GM19438 (cell line): Measurements from ENCODE around the gene ZNF541.
A peak's percentile ranks its signal among the peaks of the same experiment; 100 is the strongest.
"Not testable (repeated sequence)": the region's sequence is repeated elsewhere in the genome, so short reads cannot be mapped to it uniquely, and the experiment has no call there.

ENCODE experiments used
- ATAC-seq: cut with Tn5 transposase; IDR thresholded peaks from one replicate; pipeline ENCODE4 v1.9.1; 2021; ENCODE audit warnings: low read depth; ENCODE audit not compliant: unreplicated experiment

ZNF541 gene

DNA sequence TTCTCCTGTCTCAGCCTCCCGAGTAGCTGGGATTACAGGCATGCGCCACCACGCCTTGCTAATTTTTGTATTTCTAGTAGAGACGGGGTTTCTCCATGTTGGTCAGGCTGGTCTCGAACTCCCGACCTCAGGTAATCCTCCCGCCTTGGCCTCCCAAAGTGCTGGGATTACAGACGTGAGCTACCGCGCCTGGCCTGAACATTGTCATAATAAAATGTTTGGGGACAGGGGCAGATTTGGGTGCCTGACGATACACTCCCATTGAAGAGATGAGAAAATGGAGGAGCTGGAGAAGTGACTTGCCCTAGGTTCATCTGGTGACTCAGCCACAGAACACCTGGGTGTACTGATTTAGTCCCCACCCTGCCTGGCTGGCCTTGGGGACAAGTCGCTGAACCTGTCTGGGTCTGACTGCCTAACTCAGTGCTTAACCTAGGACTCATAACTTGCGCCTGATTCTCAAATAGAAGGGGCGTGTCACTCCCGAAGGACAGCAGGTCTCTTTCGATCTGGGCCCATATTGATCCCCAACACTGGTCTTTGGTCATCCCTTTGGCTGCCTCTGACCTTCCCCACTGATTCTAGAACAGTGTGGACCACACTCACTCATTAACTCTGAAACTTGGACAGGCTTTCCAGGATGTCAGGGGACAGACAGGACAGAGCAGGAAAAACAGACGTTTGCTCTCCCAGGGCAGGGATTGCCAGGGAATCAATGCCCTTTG is 28.4 kb upstream of the ZNF541 start:
- ATAC-seq = no peak

DNA sequence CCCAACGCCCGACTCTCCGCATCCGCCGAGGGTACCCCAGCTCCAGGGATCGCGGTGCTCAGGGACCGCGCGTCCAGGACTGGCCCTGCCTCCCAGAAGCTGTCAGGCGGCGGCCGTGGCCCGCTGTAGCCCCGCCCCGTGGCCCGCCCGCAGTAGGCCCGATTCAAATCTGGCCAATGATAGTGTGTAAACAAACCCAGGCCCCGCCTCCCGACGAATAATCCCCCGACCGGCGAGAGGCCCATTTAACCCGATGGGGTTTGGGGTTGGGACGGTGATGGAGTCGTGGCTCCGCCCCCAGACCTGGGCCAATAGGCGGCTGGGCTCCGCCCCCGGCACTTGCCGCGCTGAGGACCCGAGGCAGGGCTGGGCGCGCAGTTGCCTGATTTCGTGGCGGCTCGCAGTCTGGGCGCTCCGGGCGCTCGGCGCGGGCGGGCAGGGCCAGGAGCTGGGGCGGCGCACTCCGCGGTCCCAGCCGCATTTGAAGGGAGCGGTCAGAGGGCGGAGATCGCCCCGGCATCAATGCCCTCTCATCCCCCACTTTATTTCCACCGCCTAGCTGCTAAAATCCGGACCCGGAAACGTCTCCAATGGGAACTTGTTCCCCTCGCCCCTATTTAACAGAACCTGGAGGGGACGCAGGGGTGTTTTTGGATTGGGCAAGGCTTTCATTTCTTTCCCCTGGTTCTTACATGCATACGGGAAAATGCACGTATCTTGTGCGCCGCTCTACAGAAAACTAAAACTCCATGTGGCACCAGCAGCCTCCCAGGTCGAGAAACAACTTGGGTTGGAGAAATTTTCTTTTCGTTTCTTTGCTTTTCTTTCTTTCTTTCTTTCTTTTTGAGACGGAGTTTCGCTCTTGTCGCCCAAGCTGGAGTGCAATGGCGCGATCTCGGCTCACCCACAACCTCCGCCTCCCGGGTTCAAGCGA is 27.6 kb upstream of the ZNF541 start:
- peak; percentile 88 for ATAC-seq

GRCh38 chr19:47599671-47600245 is 26.8 kb upstream of the ZNF541 start:
- not testable (repeated sequence) for ATAC-seq

DNA sequence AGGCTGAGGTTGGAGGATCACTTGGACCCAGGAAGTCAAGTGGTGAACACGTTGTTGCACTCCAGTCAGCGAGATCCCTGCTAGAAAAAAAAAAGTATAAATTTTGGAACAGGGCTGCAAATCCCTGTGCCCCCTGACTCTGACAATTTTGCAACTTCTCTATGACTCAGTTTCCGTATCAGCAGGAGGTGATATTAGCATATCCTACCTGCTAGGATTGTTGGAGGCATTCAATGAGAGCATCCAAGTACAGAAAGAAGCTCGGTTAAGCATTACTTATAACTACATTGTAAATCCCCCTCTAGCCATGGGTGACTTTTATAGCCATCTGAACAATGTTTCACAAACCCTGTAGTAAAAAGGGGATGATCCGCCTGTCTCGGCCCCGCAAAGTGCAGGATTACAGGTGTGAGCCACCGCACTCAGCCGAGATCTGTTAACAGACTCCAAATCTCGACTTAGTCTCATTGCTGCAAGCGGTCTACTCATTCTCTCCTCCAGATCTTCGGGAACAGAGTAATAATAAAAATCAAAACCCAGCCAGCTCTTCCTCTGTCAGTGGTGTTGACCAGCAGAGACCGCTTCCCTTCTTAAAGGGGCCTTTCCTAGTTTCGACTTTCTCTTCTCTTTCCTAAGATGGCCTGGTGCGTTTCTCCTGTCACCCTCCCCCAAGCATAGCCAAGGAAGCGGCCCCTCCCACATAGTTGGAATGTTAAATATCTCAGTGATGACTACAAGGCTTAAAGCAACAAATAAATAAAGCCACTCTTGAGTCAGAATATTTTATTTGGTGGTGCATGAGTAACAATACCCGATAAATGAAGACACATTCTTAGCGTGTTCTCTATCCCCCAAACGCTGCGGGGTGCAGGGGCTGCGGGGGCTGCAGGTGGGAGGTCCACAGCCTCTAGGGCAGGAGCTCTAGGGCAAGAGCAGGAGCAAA is 25.7 kb upstream of the ZNF541 start:
- no peak for ATAC-seq

- no peak for ATAC-seq
Measured at GRCh38 chr19:47595944-47596343, 23.0 kb upstream of the ZNF541 start.

DNA sequence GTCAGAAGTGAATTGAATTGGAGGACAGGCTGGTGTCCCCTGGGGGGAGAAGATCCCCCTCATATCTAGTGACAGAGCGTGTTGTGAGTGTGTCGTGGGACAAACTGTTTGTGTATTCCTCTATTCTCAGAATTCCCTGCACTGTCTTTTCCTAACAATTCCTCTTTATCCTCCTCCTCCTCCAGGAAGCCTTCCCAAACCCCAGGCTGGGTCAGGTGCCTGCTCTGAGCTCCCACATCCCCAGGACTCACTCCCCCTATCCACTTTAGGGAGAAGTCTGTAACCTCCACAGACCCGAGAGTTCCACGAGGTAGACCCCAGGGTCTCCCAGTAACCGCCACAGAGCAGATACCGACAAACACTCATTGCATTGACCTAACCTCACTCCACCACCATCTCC is 20.9 kb upstream of the ZNF541 start:
- no peak for ATAC-seq

GRCh38 chr19:47589824-47590223 is 16.9 kb upstream of the ZNF541 start:
- no peak for ATAC-seq

GRCh38 chr19:47587295-47587694 is 14.3 kb upstream of the ZNF541 start:
- no peak for ATAC-seq

GRCh38 chr19:47583161-47583560 is 10.2 kb upstream of the ZNF541 start:
- ATAC-seq = not testable (repeated sequence)

DNA sequence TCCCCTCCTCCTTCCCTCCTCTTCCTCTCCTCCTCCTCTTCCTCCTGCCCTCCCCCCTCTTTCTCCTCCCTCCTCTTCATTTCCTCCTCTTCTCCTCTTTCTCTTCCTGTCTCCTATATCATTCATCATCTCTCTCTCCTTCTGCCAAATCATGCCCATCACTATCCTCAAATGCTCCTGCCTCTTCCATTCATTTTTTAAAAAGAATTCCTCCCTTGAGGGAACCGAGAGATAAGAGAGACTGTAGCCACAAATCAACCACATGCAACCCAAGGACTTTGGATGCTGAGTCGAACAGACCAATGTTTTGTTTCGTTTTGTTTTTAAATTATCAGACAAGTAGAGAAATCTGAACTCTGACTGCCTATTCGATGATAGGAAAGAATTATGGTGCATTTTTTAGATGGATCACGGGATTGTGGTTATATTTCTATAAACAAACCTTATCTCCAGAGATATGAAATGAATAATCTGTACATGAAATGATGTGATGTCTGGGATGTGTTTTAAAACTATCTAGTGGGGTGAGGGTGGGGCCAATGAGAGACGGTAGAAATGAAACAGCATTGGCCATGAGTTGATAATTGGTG is 9.5 kb upstream of the ZNF541 start:
- ATAC-seq = no peak

DNA sequence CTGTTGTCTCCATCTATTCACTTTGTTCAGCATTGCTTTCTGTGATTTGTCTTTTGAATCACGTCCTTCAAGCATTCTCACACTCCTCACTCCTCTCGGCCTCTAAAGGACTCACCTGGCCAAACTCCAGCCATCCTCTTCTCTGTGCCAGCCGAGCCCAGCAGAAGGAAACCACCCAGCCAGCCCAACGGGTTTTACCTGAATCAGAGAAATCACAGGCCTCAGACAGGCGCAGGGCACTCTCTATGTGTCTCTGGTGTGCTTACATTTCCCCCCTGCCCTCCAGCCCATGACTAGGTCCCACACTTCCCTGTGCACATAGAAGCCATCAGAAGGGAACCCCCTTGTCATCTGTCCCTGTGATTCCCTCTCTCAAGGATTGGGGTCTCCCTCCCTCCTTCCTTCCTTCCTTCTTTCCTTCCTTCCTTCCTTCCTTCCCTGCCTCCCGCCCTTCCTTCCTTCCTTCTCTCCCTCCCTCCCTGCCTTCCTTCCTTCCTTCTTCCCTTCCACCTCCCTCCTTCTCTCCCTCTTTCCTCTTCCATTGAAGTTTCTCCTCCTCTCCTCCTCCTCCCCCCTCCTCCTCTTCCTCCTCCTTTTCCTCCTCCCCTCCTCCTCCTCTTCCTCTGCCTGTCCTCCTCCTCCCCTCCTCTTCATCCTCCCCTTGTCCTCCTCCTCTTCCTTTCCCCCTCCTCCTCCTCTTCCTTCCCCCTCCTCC is 8.8 kb upstream of the ZNF541 start:
- ATAC-seq = no peak

DNA sequence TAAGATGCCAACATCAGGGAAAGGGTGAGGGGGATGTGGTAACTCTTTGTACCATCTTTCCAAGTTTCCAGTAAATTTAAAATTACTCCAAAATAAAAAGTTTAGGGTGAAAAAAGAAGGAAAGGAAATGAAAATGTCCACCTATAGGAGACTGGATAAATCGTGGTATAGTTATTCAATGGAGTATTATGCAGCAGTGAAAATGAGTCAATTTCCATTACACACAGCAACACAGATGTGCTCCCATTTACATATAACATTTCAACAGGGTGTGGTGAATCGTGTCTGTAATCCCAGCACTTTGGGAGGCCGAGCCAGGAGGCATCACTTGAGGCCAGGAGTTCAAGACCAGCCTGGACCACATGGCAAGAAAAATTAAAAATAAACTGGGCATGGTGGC is 7.4 kb upstream of the ZNF541 start:
- ATAC-seq = no peak

GRCh38 chr19:47572635-47573034 is 313 bp downstream of the ZNF541 start:
- ATAC-seq = no peak

DNA sequence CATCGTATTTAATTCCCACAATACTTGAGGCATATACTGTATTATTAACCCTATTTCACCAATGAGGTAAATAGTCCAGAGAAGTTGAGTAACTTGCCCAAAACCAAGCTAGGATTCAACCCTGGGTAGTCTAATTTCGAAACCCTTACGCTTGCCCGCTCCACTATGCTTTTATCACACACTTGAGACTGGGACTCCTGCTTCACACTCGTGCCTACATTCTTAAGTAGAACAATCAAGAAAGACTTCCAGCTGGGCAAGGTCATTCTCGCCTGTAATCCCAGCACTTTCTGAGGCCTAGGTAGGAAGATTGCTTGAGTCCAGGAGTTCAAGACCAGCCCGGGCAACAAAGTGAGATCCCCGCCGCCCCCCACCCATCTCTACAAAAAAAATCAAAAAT is 3.6 kb downstream of the ZNF541 start:
- no peak for ATAC-seq

- no peak for ATAC-seq
Measured at GRCh38 chr19:47564081-47564480, 8.9 kb downstream of the ZNF541 start.

DNA sequence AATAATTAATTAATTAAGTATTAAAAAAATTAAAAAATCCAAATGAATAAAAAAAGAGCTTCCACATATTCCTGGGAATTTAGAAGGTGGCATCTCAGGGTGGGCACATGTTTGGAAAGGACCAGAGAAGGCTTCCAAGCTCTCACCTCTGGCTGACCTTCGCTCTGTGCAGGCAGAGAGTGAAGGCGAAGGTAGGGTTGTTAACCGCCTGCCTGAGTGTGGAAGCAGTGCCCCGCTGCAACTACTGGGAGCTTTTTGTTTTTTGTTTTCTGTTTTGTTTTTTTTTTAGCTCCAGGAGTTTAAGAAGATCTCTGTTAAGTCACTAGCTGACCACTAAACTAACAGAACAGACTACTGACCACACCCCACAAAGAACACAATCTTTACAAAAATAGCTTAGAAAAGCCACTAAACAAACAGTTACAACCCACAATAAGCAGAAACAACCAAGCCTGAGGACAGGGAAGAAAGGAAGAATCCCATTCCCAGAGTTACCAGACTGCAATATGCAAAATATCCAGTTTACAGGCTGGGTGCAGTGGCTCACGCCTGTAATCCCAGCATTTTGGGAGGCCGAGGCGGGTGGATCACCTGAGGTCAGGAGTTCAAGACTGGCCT is 11.4 kb downstream of the ZNF541 start:
- no peak for ATAC-seq

DNA sequence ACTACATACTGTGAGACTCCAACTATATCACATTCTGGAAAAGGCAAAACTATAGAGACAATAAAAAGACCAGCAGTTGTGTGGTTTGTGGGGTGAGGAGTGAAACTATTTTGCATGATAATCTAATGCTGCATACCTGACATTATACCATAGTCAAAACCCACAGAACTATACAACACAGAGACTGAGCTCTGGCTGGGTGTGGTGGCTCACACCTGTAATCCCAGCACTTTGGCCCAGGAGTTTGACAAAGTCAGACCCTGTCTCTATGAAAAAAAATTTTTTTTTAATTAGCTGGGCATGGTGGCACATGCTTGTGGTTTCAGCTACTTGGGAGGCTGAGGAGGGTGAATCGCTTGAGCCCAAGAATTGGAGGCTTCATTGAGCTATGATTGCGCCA is 11.9 kb downstream of the ZNF541 start:
- no peak for ATAC-seq

- ATAC-seq = no peak
Measured at GRCh38 chr19:47550129-47550528, 22.8 kb downstream of the ZNF541 start.

- ATAC-seq = no peak
Measured at GRCh38 chr19:47549261-47549862, 23.6 kb downstream of the ZNF541 start.
